A549 (cell line): ENCODE measurements around the gene APLN. TPM values are rescaled to one million over a fixed set of nuclear protein-coding genes. Genes with fewer than 3 reads are reported as not detected.
A peak's percentile ranks its signal among the peaks of the same experiment; 100 is the strongest.

Experiments
- ATAC-seq, 2 experiments: fragments of 200-7000 bp in 1 of 2; fragments of >200 bp in 1 of 2; cut with Nextera tagmentation in 1 of 2; cut with Tn5 transposase in 1 of 2; 3 replicates each; pipeline versions ENCODE4 v1.8.0 to v1.9.1; 2018 to 2020; ENCODE audit warnings: mild to moderate bottlenecking in 1 of 2, moderate library complexity in 1 of 2
- CTCF ChIA-PET: fragments of 300-600 bp; sonication (Branson Sonifier 250); formaldehyde crosslinking; extraction: SDS; loops from one replicate; lab custom pipeline; 2021; ENCODE audit warnings: antibody characterized with exemption, inconsistent platforms; lab: Yijun Ruan, JAX
- POLR2A ChIA-PET: fragments of 350-600 bp; formaldehyde crosslinking; extraction: SDS; loops from one replicate; lab custom pipeline; 2021; ENCODE audit warnings: antibody characterized with exemption, inconsistent platforms; lab: Yijun Ruan, JAX
- DNase-seq, 2 experiments: peaks; one replicate each; pipeline versions ENCODE4 v3.0.0 to v3.0.0-alpha.2; 2011 to 2016; ENCODE audit warnings: low read depth in 1 of 2, low spot score in 1 of 2
- FAIRE-seq: peaks from 2 replicates; lab custom pipeline; 2011; peaks lifted over from hg19 to GRCh38; lab: Jason Lieb, UNC
- H3K27ac ChIP-seq, 2 experiments: fragments of >200 bp; sonication (Bioruptor Twin); formaldehyde crosslinking; 3 replicates each; pipeline ENCODE4 v1.5.1; 2016 to 2017
- H3K4me1 ChIP-seq: fragments of >200 bp; sonication (Bioruptor Twin); formaldehyde crosslinking; 3 replicates; pipeline ENCODE4 v1.6.1; 2016
- H3K4me2 ChIP-seq: fragments of >200 bp; sonication (Bioruptor Twin); formaldehyde crosslinking; 3 replicates; pipeline ENCODE4 v1.6.1; 2016
- H3K4me3 ChIP-seq: fragments of >200 bp; sonication (Bioruptor Twin); formaldehyde crosslinking; 3 replicates; pipeline ENCODE4 v1.5.1; 2016
- H3K9me3 ChIP-seq: fragments of >200 bp; sonication (Bioruptor Twin); formaldehyde crosslinking; 3 replicates; pipeline ENCODE4 v1.6.1; 2016
- ATOH8 ChIP-seq: fragments of 250-450 bp; sonication (Bioruptor Pico); IDR thresholded peaks from 2 replicates; pipeline ENCODE4 v1.5.0; 2020; ENCODE audit warnings: low read depth, mild to moderate bottlenecking, moderate library complexity
- BCL3 ChIP-seq: fragments of >200 bp; sonication (Bioruptor Twin); formaldehyde crosslinking; IDR thresholded peaks from 3 replicates; pipeline ENCODE4 v1.6.1; 2016
- CBX8 ChIP-seq: fragments of 200-600 bp; sonication (generic); IDR thresholded peaks from 2 replicates; pipeline ENCODE4 v1.6.1; 2016
- CHD2 ChIP-seq: fragments of 150-350 bp; IDR thresholded peaks from 2 replicates; pipeline ENCODE4 v1.6.1; 2014; ENCODE audit warnings: low read length; ENCODE audit not compliant: partially characterized antibody
- CHD4 ChIP-seq: fragments of 200-600 bp; sonication (generic); IDR thresholded peaks from 2 replicates; pipeline ENCODE4 v1.6.1; 2016; ENCODE audit warnings: antibody characterized with exemption, mild to moderate bottlenecking, borderline replicate concordance
- CTCF ChIP-seq: fragments of >200 bp; sonication (Bioruptor Twin); formaldehyde crosslinking; IDR thresholded peaks from 3 replicates; pipeline ENCODE4 v1.5.1; 2016
- E2F6 ChIP-seq: IDR thresholded peaks from 2 replicates; pipeline ENCODE4 v1.6.1; 2012; ENCODE audit warnings: low read depth, borderline replicate concordance
- EHF ChIP-seq: fragments of 250-450 bp; sonication (Bioruptor Pico); IDR thresholded peaks from 2 replicates; pipeline ENCODE4 v1.5.0; 2020; ENCODE audit warnings: mild to moderate bottlenecking
- ELK1 ChIP-seq: fragments of 150-350 bp; IDR thresholded peaks from 2 replicates; pipeline ENCODE4 v1.6.1; 2014; ENCODE audit warnings: low read depth, mild to moderate bottlenecking, low read length
- EP300 ChIP-seq, 2 experiments: fragments of >200 bp; sonication (Bioruptor Twin); formaldehyde crosslinking; IDR thresholded peaks; 2 replicates in 1 of 2; 3 replicates in 1 of 2; pipeline ENCODE4 v1.6.1; 2016 to 2017
- HES2 ChIP-seq: fragments of >200 bp; sonication (Bioruptor Twin); formaldehyde crosslinking; IDR thresholded peaks from 2 replicates; pipeline ENCODE4 v1.6.1; 2016
- HEYL ChIP-seq: fragments of 250-450 bp; sonication (Bioruptor Pico); IDR thresholded peaks from 2 replicates; pipeline ENCODE4 v1.8.0; 2021; ENCODE audit warnings: mild to moderate bottlenecking, moderate library complexity
- JUN ChIP-seq, 2 experiments: fragments of >200 bp; sonication (Bioruptor Twin); formaldehyde crosslinking; IDR thresholded peaks; 2 replicates in 1 of 2; 3 replicates in 1 of 2; pipeline ENCODE4 v1.6.1; 2016 to 2017
- KDM5A ChIP-seq: fragments of 200-600 bp; sonication (generic); IDR thresholded peaks from 2 replicates; pipeline ENCODE4 v1.6.1; 2016; ENCODE audit warnings: antibody characterized with exemption, mild to moderate bottlenecking
- MAFK ChIP-seq: fragments of 450-650 bp; IDR thresholded peaks from 2 replicates; pipeline ENCODE4 v1.6.1; 2014; ENCODE audit not compliant: partially characterized antibody
- MAZ ChIP-seq: fragments of 150-350 bp; IDR thresholded peaks from 2 replicates; pipeline ENCODE4 v1.6.1; 2014; ENCODE audit warnings: antibody characterized with exemption, low read depth, low read length, borderline replicate concordance
- NPAS2 ChIP-seq: fragments of 250-450 bp; sonication (Bioruptor Pico); IDR thresholded peaks from 2 replicates; pipeline ENCODE4 v1.8.0; 2022; ENCODE audit warnings: mild to moderate bottlenecking, moderate library complexity, borderline replicate concordance
- PHF8 ChIP-seq: fragments of 200-600 bp; sonication (generic); IDR thresholded peaks from 2 replicates; pipeline ENCODE4 v1.6.1; 2016; ENCODE audit warnings: low read depth, mild to moderate bottlenecking, antibody characterized with exemption, moderate library complexity, borderline replicate concordance
- POLR2A ChIP-seq: IDR thresholded peaks from 2 replicates; pipeline ENCODE4 v1.6.1; 2012; ENCODE audit warnings: mild to moderate bottlenecking, low read length
- POLR2AphosphoS2 ChIP-seq: conservative IDR thresholded peaks from 2 replicates; pipeline ENCODE4 v1.6.1; 2012; ENCODE audit warnings: low read length, improper control_type of control experiment, inconsistent platforms
- RARB ChIP-seq: fragments of 250-450 bp; sonication (Bioruptor Pico); IDR thresholded peaks from 2 replicates; pipeline ENCODE4 v1.8.0; 2021; ENCODE audit warnings: mild to moderate bottlenecking, moderate library complexity
- RCOR1 ChIP-seq: fragments of 150-350 bp; IDR thresholded peaks from 2 replicates; pipeline ENCODE4 v1.6.1; 2014; ENCODE audit warnings: antibody characterized with exemption, low read length, low read depth
- REST ChIP-seq: fragments of 200-600 bp; sonication (generic); IDR thresholded peaks from 2 replicates; pipeline ENCODE4 v1.6.1; 2016; ENCODE audit warnings: antibody characterized with exemption, mild to moderate bottlenecking, moderate library complexity
- SREBF2 ChIP-seq: fragments of 450-650 bp; IDR thresholded peaks from 2 replicates; pipeline ENCODE4 v1.6.1; 2014; ENCODE audit warnings: mild to moderate bottlenecking, moderate library complexity
- TFCP2L1 ChIP-seq: fragments of 250-450 bp; sonication (Bioruptor Pico); IDR thresholded peaks from 2 replicates; pipeline ENCODE4 v1.5.0; 2021; ENCODE audit warnings: mild to moderate bottlenecking
- USF2 ChIP-seq: fragments of 450-650 bp; IDR thresholded peaks from 2 replicates; pipeline ENCODE4 v1.6.1; 2014; ENCODE audit warnings: antibody characterized with exemption
- ZNF302 ChIP-seq: fragments of 250-450 bp; sonication (Bioruptor Pico); IDR thresholded peaks from 2 replicates; pipeline ENCODE4 v1.9.0; 2021; ENCODE audit warnings: inconsistent platforms, mild to moderate bottlenecking, moderate library complexity
- WGBS: methylation state at CpG from one replicate; pipeline ENCODE4 v1.1.6; 2017; ENCODE audit errors: missing lambda C conversion rate; 5-methylcytosine and 5-hydroxymethylcytosine counted together
- polyA plus RNA-seq, 4 experiments: library from polyadenylated mRNA; depleted of rRNA in 3 of 4; stranded (reverse); fragments of >200 nt; fragmentation: RNase III in 1 of 4; extraction: RNeasy Plus Mini Kit Qiagen cat#74134 plus additional on column Dnase treatment in 1 of 4; gene quantifications; 2 replicates in 3 of 4; 3 replicates in 1 of 4; pipeline ENCODE4 v1.2.3, GENCODE V29; 2011 to 2017

Gene APLN
- polyA plus RNA-seq, 2 of the 4 experiments (the other 2 are of a cell fraction), result 0.18 to 0.74 TPM

GRCh38 chrX:129698150-129698549, 43.4 kb upstream of the APLN start (continued):
- TF ChIP-seq REST, result no peak
- TF ChIP-seq MAFK, result no peak
- TF ChIP-seq CHD2, result no peak
- TF ChIP-seq EP300 (IDR thresholded peaks at IDR 0.05), result no peak
- TF ChIP-seq TFCP2L1 (CRISPR knock-in tag), result no peak
- TF ChIP-seq HEYL (CRISPR knock-in tag), result no peak
- no peak for TF ChIP-seq ATOH8 (CRISPR knock-in tag)
- no peak for TF ChIP-seq CBX8
- TF ChIP-seq NPAS2 (CRISPR knock-in tag), result no peak

- Histone ChIP-seq H3K4me2 (peak overlapping the region; percentile 58), H3K9me3 (no peaks in the 10 kb centered on the region), H3K4me1 (peaks cover 18% of the 10 kb centered on the region), H3K4me3 (no peak overlapping the region), H3K27ac (peak overlapping the region in 1 of 2 experiments; percentile 54; a peak in 1 of 6 replicates)
- FAIRE-seq (no peak), ATAC-seq (no peak; a peak in 1 of 6 replicates), DNase-seq (no peak)
- ChIA-PET POLR2A (no interaction called here), CTCF (interaction anchor here (0.9 to 2.4 kb wide), 3 partner anchors 10 to 60 kb away, joined by 3 to 6 read pairs (median 3); no protein-coding TSS in a partner anchor)
- TF ChIP-seq RCOR1, result no peak
- no peak for TF ChIP-seq POLR2AphosphoS2
- no peak for TF ChIP-seq RARB (CRISPR knock-in tag)
- TF ChIP-seq MAZ, result no peak
- no peak for TF ChIP-seq PHF8
- TF ChIP-seq CTCF, result no peak
- TF ChIP-seq EHF (CRISPR knock-in tag), result no peak
- no peak for TF ChIP-seq JUN (IDR thresholded peaks at IDR 0.05)
- no peak for TF ChIP-seq POLR2A
- TF ChIP-seq HES2, result no peak
- no peak for TF ChIP-seq BCL3
- TF ChIP-seq CHD4, result no peak
- no peak for TF ChIP-seq E2F6
- no peak for TF ChIP-seq SREBF2
- TF ChIP-seq KDM5A, result no peak
- TF ChIP-seq ZNF302, result no peak
- TF ChIP-seq ELK1, result no peak
- TF ChIP-seq USF2, result no peak
- 87% methylated on average over 7 of the region's 9 CpGs for WGBS
These were observed 42.6 kb upstream of the APLN start for GRCh38 chrX:129697204-129697829.
